ENCODE measurements around the gene COL15A1. TPM values are rescaled to one million over a fixed set of nuclear protein-coding genes. Genes with fewer than 3 reads are reported as not detected.

COL15A1 gene
- total and polyA plus RNA-seq, 2 of the 13 experiments (the other 11 are each of a cell fraction or from before 2014, with no cell fraction given): not detected

DNA sequence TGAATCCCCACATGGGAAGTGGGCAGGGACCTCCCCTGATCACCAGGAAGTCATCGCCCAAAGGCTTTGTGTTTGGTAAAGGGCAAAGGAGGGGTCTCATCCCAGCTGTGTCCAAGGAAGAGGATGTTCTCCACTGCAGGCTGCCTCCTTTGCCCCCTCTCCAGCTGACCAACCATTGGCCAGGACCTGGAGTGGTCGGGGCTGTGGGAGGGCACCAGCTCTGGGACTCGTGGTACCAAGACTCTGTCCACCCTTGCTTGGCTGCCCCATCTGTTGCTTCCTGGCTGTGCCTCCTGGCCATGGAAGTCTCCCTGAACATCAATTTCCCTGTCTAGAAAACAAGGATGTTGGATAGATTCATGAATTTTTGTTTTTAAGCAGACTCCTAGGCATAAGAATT lies 34.1 kb downstream of the COL15A1 start:
- POLR2A ChIA-PET: no interaction called here
- FAIRE-seq: no peak
- 39% methylated on average over 3 of the region's 3 CpGs for WGBS (ENCODE audit: low lambda C conversion rate)
- Histone ChIP-seq H3K9me3 (ENCODE audit: low read length) (no peaks in the 10 kb centered on the region), H2AFZ (ENCODE audit: low read length) (no peak overlapping the region), H3K27ac (ENCODE audit: extremely low read length, insufficient read depth, low read length) (no peak overlapping the region), H3K4me2 (ENCODE audit: low read depth, low read length) (no peak overlapping the region), H3K79me2 (ENCODE audit: insufficient read depth, low read length) (no peaks in the 10 kb centered on the region), H3K9ac (ENCODE audit: insufficient read depth, low read depth, low read length) (no peak overlapping the region), H3K4me1 (ENCODE audit: insufficient read depth, low read length) (peaks cover 6% of the 10 kb centered on the region), H3K27me3 (ENCODE audit: control insufficient read depth in 1 of 2, insufficient read depth in 2 of 2, low read length in 2 of 2) (peaks cover 3 to 39% of the 10 kb centered on the region in 2 experiments; a peak in 3 of 5 replicates), H3K36me3 (replicated peaks in 1 of 2; ENCODE audit: control insufficient read depth in 1 of 2, insufficient read depth in 2 of 2, low read length in 2 of 2) (no peaks in the 10 kb centered on the region), H3K4me3 (replicated peaks in 1 of 3; ENCODE audit: insufficient read depth in 1 of 3, low read depth in 2 of 3, low read length in 3 of 3) (no peak overlapping the region), H4K20me1 (ENCODE audit: insufficient read depth, low read length) (no peaks in the 10 kb centered on the region)
- CTCF ChIA-PET (ENCODE audit: low intra/inter-chr PET ratio, low total read pairs): no interaction called here
- no peak for DNase-seq (ENCODE audit: low spot score)
- in situ Hi-C loops (cut with HindIII; ENCODE audit: extremely low pct_ligation_motif_present, low pct_unique_long_range_greater_than_20kb) (loop anchor here (10.0 kb wide), 1 partner anchor 167 kb away; no protein-coding TSS in a partner anchor), intact Hi-C loops (cut with micrococcal nuclease; ENCODE audit: unreplicated experiment) (no loop called here)
- no peak for ATAC-seq
- no TSS peak for BruUV-seq (replicated peaks)
- TF ChIP-seq CENPX (CRISPR knock-in tag; IDR thresholded peaks at IDR 0.05): no peak
- TF ChIP-seq, protein P1, sequence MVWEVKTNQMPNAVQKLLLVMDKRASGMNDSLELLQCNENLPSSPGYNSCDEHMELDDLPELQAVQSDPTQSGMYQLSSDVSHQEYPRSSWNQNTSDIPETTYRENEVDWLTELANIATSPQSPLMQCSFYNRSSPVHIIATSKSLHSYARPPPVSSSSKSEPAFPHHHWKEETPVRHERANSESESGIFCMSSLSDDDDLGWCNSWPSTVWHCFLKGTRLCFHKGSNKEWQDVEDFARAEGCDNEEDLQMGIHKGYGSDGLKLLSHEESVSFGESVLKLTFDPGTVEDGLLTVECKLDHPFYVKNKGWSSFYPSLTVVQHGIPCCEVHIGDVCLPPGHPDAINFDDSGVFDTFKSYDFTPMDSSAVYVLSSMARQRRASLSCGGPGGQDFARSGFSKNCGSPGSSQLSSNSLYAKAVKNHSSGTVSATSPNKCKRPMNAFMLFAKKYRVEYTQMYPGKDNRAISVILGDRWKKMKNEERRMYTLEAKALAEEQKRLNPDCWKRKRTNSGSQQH (CRISPR knock-in tag; IDR thresholded peaks at IDR 0.05; ENCODE audit: low read depth): no peak
- TF ChIP-seq, protein P2, sequence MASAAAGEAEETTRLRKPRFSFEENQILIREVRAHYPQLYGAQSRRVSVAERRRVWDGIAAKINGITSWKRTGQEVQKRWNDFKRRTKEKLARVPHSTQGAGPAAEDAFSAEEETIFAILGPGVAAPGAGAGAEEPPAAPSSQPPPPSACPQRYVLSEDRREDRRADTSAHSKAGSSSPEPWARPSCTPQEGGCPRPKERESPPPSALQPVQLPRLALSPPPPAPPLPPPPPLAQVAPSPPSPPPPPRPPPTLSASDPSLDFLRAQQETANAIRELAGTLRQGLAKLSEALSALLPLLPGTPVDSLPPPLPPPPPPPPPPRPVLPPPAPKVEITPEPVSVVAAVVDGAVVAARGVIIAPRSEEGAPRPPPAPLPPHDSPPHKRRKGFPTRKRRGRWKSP (CRISPR knock-in tag; IDR thresholded peaks at IDR 0.05): no peak
- no peak for TF ChIP-seq FOXK2 (IDR thresholded peaks at IDR 0.05)
- TF ChIP-seq SYNCRIP (IDR thresholded peaks at IDR 0.05; ENCODE audit: insufficient read depth, low read depth, low read length): no peak
- no peak for TF ChIP-seq ZSCAN9 (CRISPR knock-in tag; IDR thresholded peaks at IDR 0.05; ENCODE audit: borderline replicate concordance)
- no peak for TF ChIP-seq HNRNPK (IDR thresholded peaks at IDR 0.05; ENCODE audit: low read depth, low read length, poor library complexity, severe bottlenecking)
- TF ChIP-seq, protein P3, sequence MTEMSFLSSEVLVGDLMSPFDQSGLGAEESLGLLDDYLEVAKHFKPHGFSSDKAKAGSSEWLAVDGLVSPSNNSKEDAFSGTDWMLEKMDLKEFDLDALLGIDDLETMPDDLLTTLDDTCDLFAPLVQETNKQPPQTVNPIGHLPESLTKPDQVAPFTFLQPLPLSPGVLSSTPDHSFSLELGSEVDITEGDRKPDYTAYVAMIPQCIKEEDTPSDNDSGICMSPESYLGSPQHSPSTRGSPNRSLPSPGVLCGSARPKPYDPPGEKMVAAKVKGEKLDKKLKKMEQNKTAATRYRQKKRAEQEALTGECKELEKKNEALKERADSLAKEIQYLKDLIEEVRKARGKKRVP (CRISPR knock-in tag; IDR thresholded peaks at IDR 0.05): no peak
- TF ChIP-seq, protein P4, sequence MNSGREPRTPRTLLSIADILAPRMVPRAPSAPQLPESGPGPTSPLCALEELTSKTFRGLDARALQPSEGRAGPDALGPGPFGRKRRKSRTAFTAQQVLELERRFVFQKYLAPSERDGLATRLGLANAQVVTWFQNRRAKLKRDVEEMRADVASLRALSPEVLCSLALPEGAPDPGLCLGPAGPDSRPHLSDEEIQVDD (CRISPR knock-in tag; IDR thresholded peaks at IDR 0.05; ENCODE audit: borderline replicate concordance): no peak
- TF ChIP-seq PHF5A (CRISPR knock-in tag; IDR thresholded peaks at IDR 0.05; ENCODE audit: low read depth, unreplicated experiment): no peak
- no peak for TF ChIP-seq KDM2A (CRISPR knock-in tag; IDR thresholded peaks at IDR 0.05; ENCODE audit: borderline replicate concordance, low read depth)
- TF ChIP-seq, protein P5, sequence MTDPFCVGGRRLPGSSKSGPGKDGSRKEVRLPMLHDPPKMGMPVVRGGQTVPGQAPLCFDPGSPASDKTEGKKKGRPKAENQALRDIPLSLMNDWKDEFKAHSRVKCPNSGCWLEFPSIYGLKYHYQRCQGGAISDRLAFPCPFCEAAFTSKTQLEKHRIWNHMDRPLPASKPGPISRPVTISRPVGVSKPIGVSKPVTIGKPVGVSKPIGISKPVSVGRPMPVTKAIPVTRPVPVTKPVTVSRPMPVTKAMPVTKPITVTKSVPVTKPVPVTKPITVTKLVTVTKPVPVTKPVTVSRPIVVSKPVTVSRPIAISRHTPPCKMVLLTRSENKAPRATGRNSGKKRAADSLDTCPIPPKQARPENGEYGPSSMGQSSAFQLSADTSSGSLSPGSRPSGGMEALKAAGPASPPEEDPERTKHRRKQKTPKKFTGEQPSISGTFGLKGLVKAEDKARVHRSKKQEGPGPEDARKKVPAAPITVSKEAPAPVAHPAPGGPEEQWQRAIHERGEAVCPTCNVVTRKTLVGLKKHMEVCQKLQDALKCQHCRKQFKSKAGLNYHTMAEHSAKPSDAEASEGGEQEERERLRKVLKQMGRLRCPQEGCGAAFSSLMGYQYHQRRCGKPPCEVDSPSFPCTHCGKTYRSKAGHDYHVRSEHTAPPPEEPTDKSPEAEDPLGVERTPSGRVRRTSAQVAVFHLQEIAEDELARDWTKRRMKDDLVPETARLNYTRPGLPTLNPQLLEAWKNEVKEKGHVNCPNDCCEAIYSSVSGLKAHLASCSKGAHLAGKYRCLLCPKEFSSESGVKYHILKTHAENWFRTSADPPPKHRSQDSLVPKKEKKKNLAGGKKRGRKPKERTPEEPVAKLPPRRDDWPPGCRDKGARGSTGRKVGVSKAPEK (CRISPR knock-in tag; IDR thresholded peaks at IDR 0.05; ENCODE audit: borderline replicate concordance): no peak
